Measurements from ENCODE around the gene LGR6.
A peak's percentile ranks its signal among the peaks of the same experiment; 100 is the strongest.
"Not testable (repeated sequence)": the region's sequence is repeated elsewhere in the genome, so short reads cannot be mapped to it uniquely, and the experiment has no call there.

LGR6 gene

GRCh38 chr1:202227997-202228401, 34.4 kb downstream of the LGR6 start:
- no peak for DNase-seq

DNA sequence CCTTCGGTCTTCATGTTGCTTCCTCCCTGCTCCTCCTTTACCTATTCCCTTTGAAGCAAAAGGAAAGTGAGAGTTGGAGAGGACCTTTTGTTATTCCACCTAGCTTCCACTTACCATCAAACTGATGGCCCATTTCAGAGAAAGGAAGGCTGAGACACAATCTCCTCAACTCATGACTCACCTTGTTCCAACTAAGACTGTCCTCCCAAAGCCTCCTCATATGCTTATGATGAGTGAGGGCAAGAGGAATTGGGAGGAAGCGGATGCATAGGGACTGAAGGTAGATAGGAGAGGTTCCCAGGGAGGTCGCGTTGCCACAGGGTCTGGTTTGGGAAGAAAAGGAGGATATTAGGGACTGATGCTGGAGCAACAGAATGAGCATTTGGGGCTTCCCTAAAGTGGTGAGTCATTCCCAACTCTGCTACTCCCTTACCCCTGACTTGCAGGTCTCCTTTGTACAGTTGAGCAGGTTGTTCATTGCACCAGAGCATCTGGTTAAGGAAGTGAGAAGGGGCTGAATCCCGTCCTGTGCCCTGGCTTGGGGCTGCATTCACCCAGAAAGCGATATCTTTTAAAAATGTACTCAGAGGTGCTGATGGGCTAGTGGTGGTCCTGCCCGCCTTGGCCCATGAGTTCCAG, 35.0 kb downstream of the LGR6 start:
- DNase-seq, result no peak

DNA sequence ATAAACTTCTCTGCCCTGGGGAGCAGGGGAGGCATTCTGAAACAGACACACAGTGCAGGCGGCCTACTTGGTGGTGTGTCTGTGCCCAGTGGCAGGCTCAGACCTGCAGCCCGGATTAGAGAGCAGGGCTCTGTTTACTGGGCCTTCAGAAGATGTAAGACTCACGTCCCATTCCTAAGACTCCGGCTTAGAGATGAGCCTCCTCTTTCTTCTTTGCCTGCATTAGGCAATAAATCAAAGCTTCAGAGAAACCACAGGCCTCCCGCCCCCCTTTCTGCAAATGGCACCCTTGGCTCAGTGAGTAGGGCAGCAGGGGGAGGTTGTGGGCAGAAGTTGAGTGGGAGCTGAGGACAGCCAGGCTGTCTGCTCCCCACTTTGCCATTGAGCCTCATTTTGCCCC, 35.8 kb downstream of the LGR6 start:
- no peak for DNase-seq

DNA sequence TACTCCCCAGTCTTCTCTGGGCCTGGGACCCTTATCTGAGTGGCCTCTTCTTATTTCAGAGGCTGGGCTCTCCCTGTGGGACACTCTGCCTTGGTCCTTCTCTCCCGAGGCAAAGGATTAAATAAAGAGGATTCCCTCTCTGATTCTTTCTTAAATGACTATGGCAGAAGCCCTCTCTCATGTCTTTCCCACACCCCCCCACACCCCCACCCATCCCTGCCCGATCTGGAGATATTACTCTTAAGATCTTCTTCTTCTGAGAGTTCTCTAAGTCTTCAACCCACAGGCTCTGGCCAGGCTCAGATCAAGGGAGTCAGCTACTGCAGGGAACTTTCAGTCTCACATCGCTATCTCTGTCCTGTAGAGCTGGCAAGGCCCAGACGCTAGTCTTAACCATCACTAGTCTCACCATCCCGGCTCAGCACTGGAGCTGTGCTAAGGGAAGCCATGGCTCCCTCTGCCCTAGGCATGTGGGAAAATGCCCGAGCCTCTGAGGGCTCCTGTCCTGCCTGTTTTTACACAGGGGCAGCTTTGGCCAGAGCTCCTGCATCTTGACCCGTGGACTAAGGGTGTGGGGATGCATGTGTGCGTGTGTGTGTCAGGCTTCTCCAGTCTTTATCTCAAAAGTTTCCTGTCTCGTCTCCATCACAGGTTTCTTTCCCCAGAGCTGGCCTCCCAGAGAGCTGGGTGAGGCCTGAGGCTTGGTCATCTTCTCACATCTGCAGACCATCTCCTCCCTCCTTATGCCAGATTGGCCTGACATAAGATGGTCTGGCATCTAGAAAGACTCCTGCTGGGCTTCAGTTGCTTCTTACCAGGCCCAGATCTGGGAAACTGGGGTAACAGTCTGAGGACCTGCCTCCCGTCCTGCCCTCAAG, 36.7 kb downstream of the LGR6 start:
- no peak for DNase-seq

DNA sequence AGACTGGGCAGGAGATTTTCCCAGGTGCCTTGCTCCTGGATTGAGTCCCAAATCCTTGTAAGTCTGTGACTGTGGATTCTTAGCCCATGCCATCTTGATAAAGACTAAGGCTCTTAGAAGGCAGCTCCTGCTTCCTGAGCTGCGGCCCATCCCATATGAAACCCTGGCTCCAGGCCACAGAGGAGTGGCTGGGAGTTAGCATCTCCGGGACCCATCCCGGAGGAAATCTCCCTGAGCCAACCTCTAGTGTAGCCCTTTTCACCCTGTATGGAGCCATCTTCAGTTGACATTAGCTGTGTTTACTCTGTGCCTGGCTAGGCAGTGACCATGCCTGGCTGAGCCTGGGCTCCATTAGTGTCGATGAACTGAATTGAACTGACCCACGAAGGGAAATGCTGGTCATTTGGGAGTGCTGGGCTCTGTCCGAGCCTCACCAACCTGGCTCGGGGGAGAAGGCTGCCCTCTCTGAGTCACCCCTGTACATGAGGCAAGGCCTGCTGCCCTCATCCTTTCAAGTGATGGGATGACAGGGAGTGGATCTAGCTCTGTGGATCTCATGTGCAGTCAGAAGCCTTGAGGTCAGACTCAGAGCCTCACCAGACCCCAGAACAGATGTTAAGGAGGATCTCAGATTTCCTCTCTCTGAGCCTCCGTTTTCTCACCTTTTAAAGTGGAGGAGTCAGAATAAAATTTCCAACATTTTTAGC, 37.5 kb downstream of the LGR6 start:
- DNase-seq, result no peak

- no peak for DNase-seq
Observed at GRCh38 chr1:202233171-202233570, 39.6 kb downstream of the LGR6 start.

GRCh38 chr1:202233804-202234203, 40.2 kb downstream of the LGR6 start:
- no peak for DNase-seq

GRCh38 chr1:202234331-202235002, 40.9 kb downstream of the LGR6 start:
- DNase-seq, result peak; percentile 74

DNA sequence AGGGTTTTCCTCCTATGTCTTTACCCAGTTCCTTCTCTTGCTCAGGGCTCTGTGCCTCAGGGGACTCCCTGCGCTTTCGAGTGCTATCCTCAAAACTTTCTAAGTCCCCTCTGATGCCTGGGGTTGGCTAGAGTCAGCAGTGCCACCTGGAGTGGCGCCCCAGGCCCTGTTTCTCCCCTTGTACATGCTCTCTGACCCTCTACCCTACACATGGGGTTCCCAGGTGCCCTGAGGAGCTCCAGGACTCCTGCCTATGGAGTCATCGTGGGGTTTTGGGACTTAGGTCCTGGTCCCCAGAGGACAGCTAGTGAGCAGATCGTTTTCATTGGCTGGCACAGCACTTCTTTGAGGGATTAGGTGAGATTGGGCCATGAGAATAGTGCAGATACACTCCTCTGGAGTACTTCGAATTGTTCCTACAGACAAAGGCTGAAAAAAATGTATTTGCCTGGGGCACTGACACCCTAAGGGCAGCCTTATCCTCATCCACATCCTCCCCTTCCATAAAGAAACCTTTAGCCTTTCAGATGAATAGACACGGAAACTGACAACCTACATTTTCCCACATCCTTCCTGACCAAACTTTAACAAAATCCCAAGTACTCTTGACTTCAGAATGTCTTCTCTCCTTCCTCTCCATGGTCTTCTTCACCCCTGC, 41.5 kb downstream of the LGR6 start:
- DNase-seq, result no peak

DNA sequence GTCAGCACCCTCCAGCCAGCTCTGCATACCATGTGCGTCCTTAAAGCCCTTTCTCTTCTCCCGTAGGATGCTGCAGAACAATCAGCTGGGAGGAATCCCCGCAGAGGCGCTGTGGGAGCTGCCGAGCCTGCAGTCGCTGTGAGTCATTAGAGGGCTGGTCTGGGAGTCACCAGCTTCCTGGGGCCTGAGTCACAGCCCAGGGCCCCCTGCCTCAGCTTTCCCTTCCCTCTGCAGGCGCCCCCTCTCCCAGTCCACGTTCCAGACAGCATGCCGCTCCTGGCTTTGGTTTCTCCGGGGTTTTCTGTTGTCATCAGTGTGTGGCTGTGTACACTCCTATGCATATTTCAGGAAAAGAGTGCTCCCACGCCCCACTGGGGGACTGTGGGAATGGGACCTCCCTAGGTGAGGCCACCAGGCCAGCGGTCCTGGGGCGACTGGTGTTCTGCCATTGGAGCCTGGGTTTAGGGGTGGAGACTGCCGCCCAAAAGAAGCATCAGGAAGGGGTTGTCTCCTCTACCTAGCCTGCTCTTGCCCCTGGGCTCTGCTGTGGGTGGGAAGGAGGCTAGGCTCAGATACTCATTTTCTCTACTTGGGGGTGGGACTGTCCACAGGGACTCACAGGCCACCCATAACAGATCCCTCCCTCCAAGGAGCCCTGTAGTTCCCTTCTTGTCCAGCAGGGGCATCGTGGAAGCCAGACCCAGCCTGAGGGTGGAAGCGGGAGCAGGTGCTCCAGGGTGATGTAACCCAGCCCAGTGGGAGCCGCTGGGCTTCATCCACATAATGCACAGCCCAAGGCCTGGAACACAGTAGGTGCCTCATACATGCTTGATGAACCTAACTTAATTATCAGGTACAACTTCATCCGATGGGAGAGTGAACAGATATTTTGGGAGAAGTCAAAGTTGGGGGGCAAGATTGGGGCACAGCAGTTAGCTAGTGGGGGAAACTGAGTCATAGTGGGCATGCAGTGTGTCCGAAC, 42.5 kb downstream of the LGR6 start:
- DNase-seq, result peak; percentile 36

GRCh38 chr1:202237052-202237451, 43.5 kb downstream of the LGR6 start:
- DNase-seq, result peak; percentile 35

GRCh38 chr1:202238914-202239313, 45.3 kb downstream of the LGR6 start:
- DNase-seq, result no peak

DNA sequence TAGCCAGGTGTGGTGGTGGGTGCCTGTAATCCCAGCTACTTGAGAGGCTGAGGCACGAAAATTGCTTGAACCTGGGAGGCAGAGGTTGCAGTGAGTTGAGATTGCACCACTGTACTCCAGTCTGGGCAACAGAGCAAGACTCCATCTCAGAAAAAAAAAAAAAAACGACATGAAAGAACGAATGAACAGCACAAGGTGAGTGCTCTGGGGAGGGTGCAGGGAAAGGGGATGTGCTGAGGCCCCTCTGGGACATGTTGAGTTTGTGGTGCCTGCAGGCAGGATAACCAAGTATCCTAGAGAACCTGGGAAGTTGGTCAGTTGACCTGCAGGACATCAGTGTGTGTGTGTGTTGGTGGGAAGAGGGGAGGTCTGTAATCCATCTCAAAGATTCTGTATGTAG, 46.6 kb downstream of the LGR6 start:
- not testable (repeated sequence) for DNase-seq

DNA sequence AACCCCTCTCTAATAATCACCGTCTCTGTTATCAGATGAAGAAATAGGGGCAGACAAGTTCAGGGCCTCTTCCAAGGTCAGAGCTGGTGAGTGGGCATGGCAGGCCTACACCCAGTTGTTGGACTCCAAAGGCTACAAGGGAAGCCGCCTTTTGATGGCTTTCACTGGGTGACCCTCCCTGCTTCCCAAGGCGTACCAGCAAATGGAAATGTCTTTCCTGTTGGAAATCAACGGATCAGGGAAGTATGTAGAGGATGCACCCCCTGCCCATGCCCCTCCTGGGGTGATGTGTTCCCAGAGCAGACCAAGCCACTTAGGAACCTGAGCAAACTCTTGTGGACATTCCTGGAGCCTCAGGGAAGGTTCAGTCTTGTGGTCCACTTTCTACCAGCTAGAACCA, 47.4 kb downstream of the LGR6 start:
- DNase-seq, result no peak

DNA sequence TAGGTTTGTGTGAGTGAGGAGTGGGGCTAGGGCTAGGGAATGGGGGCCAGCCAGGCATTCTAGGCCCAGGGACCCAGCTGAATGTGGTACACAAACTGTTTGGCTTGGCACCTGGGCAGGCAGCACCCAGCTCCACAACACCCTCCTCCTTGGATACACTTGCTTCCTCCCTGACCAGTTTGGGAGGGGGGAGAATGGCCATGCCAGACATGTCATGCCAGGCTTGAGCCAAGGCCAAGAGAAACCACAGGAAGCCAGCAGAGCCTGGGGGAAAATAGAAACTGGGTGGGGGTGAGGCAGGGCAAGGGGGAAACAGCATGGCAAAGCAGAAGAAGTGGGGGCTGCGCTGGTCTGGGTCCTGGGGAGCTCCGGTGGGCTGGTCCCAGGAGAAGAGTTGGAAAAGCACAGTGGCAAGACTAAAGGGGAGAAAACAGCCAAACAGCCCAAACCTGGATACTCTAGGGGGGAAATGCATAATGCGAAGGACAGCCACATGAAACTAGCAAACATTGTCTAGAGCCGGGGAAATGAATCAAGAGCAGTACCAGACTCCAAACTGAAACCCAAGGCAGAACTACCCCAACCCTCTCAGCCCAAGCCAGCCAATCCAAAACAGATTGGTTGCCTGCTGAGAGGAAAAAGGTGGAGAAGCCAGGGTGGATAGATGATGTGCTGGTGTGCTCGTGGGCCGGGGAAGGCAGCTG, 47.9 kb downstream of the LGR6 start:
- no peak for DNase-seq

DNA sequence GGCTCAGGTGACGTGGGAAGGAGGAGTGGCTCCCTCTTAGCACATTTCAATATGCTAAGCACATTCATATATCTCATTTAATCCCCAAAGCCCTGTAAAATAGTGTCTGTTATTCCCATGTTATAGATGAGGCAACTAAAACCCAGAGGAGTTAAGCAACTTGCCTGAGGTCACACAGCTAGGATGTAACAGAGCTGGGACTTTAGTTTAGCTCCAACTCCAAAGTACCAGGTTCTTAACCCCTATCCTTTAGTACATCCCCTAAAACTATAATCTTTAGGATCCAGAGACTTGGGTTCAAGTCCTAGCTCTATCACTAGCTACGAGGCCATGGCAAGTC, 48.5 kb downstream of the LGR6 start:
- no peak for DNase-seq

DNA sequence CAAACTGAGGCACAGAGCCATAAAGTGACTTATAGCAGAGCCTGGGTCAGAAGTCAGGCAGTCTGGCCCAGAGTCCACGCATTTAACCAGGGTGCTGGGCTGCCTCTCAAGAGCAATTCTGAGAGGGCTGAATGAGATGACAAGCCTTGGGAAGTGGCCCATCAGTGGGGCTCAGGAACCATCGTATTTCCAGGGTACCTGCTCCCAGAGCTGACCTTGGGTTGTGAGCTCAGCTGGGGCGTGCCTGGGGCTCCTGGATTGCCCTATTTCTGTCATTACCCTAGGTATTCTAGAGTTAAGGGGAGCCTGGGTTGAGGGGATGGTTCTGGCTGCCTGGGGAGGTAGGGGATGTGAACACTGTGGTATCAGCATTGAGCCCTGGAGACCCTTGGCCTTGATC, 49.4 kb downstream of the LGR6 start:
- DNase-seq, result no peak

GRCh38 chr1:202244841-202245261, 51.3 kb downstream of the LGR6 start:
- DNase-seq, result peak; percentile 59

- no peak for DNase-seq
Observed at GRCh38 chr1:202245391-202245790, 51.8 kb downstream of the LGR6 start.

DNA sequence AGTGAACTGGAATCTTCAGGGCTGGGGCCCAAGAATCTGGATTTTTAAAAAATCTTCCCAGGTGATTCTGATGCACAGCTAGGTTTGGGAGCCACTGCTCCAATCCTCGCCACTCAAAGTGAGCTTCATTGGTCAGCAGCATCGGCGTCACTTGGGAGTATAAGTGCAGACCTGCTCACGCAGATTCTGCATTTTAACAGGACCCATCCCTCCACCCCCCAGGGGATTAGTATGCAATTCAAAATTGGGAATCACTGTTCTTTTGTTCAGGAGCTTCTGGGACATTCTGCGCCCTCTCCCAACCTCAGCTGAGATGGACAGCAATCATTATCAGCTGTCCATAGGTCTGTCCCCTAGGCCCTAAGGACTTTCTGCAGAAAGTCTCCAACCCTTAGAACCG, 53.5 kb downstream of the LGR6 start:
- no peak for DNase-seq

All from DMS 273 treated with DMSO at 0.1 percent for 48 hours (cell line).